ENCODE data around the gene IGDCC3. TPM values are rescaled to one million over a fixed set of nuclear protein-coding genes. Genes with fewer than 3 reads are reported as not detected.
A peak's percentile ranks its signal among the peaks of the same experiment; 100 is the strongest.
"Not testable (repeated sequence)": the region's sequence is repeated elsewhere in the genome, so short reads cannot be mapped to it uniquely, and the experiment has no call there.

Gene IGDCC3
- polyA plus RNA-seq, 1 donor from 2014 or later = 14.4 TPM

GRCh38 chr15:65355988-65356353 lies 21.8 kb downstream of the IGDCC3 start (continued):
- no peak for TF ChIP-seq EZH2 (IDR thresholded peaks at IDR 0.05; ENCODE audit: borderline replicate concordance, insufficient read depth, low read length, poor library complexity, severe bottlenecking)

- no peaks in the 10 kb centered on the region for H3F3A ChIP-seq (ENCODE audit: insufficient read depth, low read length, poor library complexity, severe bottlenecking)
- no peaks in the 10 kb centered on the region for H3K9me3 ChIP-seq (ENCODE audit: low read length)
- H3K27me3 ChIP-seq (ENCODE audit: insufficient read depth, low read depth, low read length) = no peaks in the 10 kb centered on the region
- peak overlapping the region; percentile 2 for H2AFZ ChIP-seq (ENCODE audit: low read depth, low read length)
- no peaks in the 10 kb centered on the region for H4K20me1 ChIP-seq (ENCODE audit: insufficient read depth)
- peak overlapping the region; percentile 65 for H3K4me3 ChIP-seq (ENCODE audit: low read length)
- peak overlapping the region; percentile 70 for H3K9ac ChIP-seq (ENCODE audit: low read length)
- peak; percentile 34 for TF ChIP-seq POLR2AphosphoS5 (IDR thresholded peaks at IDR 0.05)
- no peak for TF ChIP-seq CTCF (IDR thresholded peaks at IDR 0.05; ENCODE audit: poor library complexity, severe bottlenecking)
- H3K4me2 ChIP-seq (ENCODE audit: low read length) = peak overlapping the region; percentile 22
- peak overlapping the region; percentile 51 for H3K27ac ChIP-seq (ENCODE audit: low read length)
- peaks cover 6% of the 10 kb centered on the region for H3K79me2 ChIP-seq (replicated peaks; ENCODE audit: insufficient read depth, low read length)
- H3K36me3 ChIP-seq (ENCODE audit: insufficient read depth, low read length) = no peaks in the 10 kb centered on the region
- no peaks in the 10 kb centered on the region for H3K9me2 ChIP-seq (ENCODE audit: insufficient read depth, low read length)
Measured at GRCh38 chr15:65355173-65355987, 22.4 kb downstream of the IGDCC3 start.

- no peak overlapping the region for H2AFZ ChIP-seq (ENCODE audit: low read depth, low read length)
- no peaks in the 10 kb centered on the region for H3K36me3 ChIP-seq (ENCODE audit: insufficient read depth, low read length)
- peak overlapping the region; percentile 70 for H3K9ac ChIP-seq (ENCODE audit: low read length)
- no peak overlapping the region for H3K27ac ChIP-seq (ENCODE audit: low read length)
- H3F3A ChIP-seq (ENCODE audit: insufficient read depth, low read length, poor library complexity, severe bottlenecking) = no peaks in the 10 kb centered on the region
- H3K4me3 ChIP-seq (ENCODE audit: low read length) = peak overlapping the region; percentile 60
- H3K9me3 ChIP-seq (ENCODE audit: low read length) = no peaks in the 10 kb centered on the region
- peaks cover 6% of the 10 kb centered on the region for H3K79me2 ChIP-seq (replicated peaks; ENCODE audit: insufficient read depth, low read length)
- H4K20me1 ChIP-seq (ENCODE audit: insufficient read depth) = no peaks in the 10 kb centered on the region
- no peak overlapping the region for H3K4me2 ChIP-seq (ENCODE audit: low read length)
- TF ChIP-seq CTCF (IDR thresholded peaks at IDR 0.05; ENCODE audit: poor library complexity, severe bottlenecking) (no peak), REST (IDR thresholded peaks at IDR 0.05; ENCODE audit: borderline replicate concordance) (no peak), EP300 (conservative IDR thresholded peaks at IDR 0.05; ENCODE audit: poor library complexity, severe bottlenecking) (no peak), RAD21 (conservative IDR thresholded peaks at IDR 0.05) (no peak), EZH2 (IDR thresholded peaks at IDR 0.05; ENCODE audit: borderline replicate concordance, insufficient read depth, low read length, poor library complexity, severe bottlenecking) (no peak), MXI1 (conservative IDR thresholded peaks at IDR 0.05; ENCODE audit: poor library complexity, severe bottlenecking) (no peak), TAF1 (IDR thresholded peaks at IDR 0.05; ENCODE audit: low read depth) (no peak), SMC3 (conservative IDR thresholded peaks at IDR 0.05; ENCODE audit: poor library complexity) (no peak), POLR2AphosphoS5 (IDR thresholded peaks at IDR 0.05) (no peak)
- no peaks in the 10 kb centered on the region for H3K9me2 ChIP-seq (ENCODE audit: insufficient read depth, low read length)
- no peaks in the 10 kb centered on the region for H3K27me3 ChIP-seq (ENCODE audit: insufficient read depth, low read depth, low read length)
Measured at GRCh38 chr15:65354835-65355172, 23.0 kb downstream of the IGDCC3 start.

- not testable (repeated sequence) for H3K9me3 ChIP-seq (ENCODE audit: low read length); H3K36me3 ChIP-seq (ENCODE audit: insufficient read depth, low read length); H3K9me2 ChIP-seq (ENCODE audit: insufficient read depth, low read length); H4K20me1 ChIP-seq (ENCODE audit: insufficient read depth); H3K79me2 ChIP-seq (replicated peaks; ENCODE audit: insufficient read depth, low read length); H3K9ac ChIP-seq (ENCODE audit: low read length); H3K4me3 ChIP-seq (ENCODE audit: low read length); H3K27ac ChIP-seq (ENCODE audit: low read length); H3F3A ChIP-seq (ENCODE audit: insufficient read depth, low read length, poor library complexity, severe bottlenecking); H3K4me2 ChIP-seq (ENCODE audit: low read length); H3K27me3 ChIP-seq (ENCODE audit: insufficient read depth, low read depth, low read length); H2AFZ ChIP-seq (ENCODE audit: low read depth, low read length)
Measured at GRCh38 chr15:65351972-65352371, 25.8 kb downstream of the IGDCC3 start.
